ENCODE measurements around the gene TBC1D22A.

The TBC1D22A gene

DNA sequence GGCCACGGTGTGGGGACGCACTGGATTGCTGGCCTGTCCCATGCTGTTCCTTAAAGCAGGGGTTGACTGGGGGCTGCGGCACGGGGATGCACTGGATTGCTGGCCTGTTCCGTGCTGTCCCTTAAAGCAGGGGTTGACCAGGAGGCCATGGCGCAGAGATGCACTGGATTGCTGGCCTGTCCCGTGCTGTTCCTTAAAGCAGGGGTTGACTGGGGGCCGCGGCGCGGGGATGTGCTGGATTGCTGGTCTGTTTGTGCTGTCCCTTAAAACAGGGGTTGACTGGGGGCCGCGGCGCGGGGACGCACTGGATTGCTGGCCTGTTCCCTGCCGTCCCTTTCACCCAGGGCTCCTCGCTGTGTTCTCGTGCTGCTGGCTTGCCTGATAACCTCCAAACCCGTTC is 383.4 kb downstream of the TBC1D22A start:
- H3K4me1 ChIP-seq (ENCODE audit: insufficient read depth, low read length), result no peaks in the 10 kb centered on the region
- H2AFZ ChIP-seq (ENCODE audit: low read depth, low read length), result no peak overlapping the region
- H3K27me3 ChIP-seq (ENCODE audit: insufficient read depth, low read length), result no peaks in the 10 kb centered on the region
- no peak overlapping the region for H3K4me3 ChIP-seq (ENCODE audit: low read length)
- no peaks in the 10 kb centered on the region for H3K9me3 ChIP-seq (ENCODE audit: low read length)
- no peaks in the 10 kb centered on the region for H3K36me3 ChIP-seq (ENCODE audit: insufficient read depth, low read length)

DNA sequence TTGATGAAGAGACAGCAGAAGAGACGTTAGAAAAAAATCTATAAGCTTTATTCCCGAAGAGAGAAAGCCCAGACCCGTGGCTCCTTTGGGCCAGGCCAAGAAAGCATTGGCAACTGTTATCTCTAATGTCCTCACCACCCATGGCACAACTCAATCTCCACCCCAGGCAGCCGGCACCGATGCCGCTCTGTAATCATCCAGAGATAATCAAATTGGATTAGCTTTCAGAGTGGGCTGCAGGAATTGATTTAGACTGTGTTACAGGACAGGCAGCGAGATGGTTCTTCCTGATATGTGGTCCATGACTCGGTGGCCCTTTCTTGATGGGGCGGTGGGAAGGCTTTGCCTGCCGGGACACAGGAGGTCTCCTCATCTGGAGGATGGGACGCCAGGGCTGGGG is 383.9 kb downstream of the TBC1D22A start:
- no peaks in the 10 kb centered on the region for H3K27me3 ChIP-seq (ENCODE audit: insufficient read depth, low read length)
- no peak overlapping the region for H2AFZ ChIP-seq (ENCODE audit: low read depth, low read length)
- H3K9me3 ChIP-seq (ENCODE audit: low read length), result no peaks in the 10 kb centered on the region
- H3K4me3 ChIP-seq (ENCODE audit: low read length), result no peak overlapping the region
- H3K36me3 ChIP-seq (ENCODE audit: insufficient read depth, low read length), result no peaks in the 10 kb centered on the region
- H3K4me1 ChIP-seq (ENCODE audit: insufficient read depth, low read length), result no peaks in the 10 kb centered on the region

DNA sequence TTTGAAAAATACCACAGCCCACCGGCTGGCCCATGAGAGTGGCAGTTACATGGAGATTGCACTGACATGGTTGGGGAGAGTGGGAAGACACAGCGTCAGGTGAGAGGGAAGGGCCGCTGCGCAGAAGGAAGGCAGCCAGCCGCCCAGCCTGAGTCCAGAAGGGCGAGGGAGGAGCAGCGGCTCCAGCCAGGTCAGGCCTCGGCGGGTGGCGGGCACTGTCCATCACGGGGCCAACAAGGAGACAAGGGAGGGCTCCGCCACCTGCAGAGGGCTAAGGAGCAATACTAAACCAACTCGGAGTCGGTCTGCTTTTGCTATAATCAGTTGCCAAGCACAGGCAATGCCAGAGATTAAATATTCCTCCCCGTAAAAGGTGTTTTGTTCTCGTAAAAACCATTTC is 384.5 kb downstream of the TBC1D22A start:
- no peaks in the 10 kb centered on the region for H3K4me1 ChIP-seq (ENCODE audit: insufficient read depth, low read length)
- H2AFZ ChIP-seq (ENCODE audit: low read depth, low read length), result no peak overlapping the region
- no peaks in the 10 kb centered on the region for H3K36me3 ChIP-seq (ENCODE audit: insufficient read depth, low read length)
- no peaks in the 10 kb centered on the region for H3K9me3 ChIP-seq (ENCODE audit: low read length)
- H3K27me3 ChIP-seq (ENCODE audit: insufficient read depth, low read length), result no peaks in the 10 kb centered on the region
- H3K4me3 ChIP-seq (ENCODE audit: low read length), result no peak overlapping the region

- H3K27me3 ChIP-seq (ENCODE audit: insufficient read depth, low read length), result no peaks in the 10 kb centered on the region
Measured at GRCh38 chr22:47147572-47147971, 385.1 kb downstream of the TBC1D22A start.

DNA sequence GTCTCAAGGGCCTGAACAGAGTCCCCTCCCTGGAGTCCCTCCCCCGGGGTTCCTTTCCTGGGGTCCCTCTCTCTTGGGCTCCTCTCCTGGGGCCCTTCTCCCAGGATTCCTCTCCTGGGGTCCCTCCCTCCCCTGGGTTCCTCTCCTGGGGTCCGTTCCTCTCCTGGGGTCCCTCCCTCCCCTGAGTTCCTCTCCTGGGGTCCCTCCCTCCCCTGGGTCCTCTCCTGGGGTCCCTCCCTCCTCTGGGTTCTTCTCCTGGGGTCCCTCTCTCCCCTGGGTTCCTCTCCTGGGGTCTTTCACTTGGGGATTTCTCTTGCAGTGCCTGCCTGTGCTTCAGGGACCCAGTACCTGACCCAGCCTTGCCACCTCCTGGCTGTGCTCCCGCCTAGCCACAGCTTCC is 386.1 kb downstream of the TBC1D22A start:
- Histone ChIP-seq H3K9me3 (ENCODE audit: low read length) (no peaks in the 10 kb centered on the region), H3K4me3 (ENCODE audit: low read length) (no peak overlapping the region), H2AFZ (ENCODE audit: low read depth, low read length) (no peak overlapping the region), H3K36me3 (ENCODE audit: insufficient read depth, low read length) (no peaks in the 10 kb centered on the region), H3K27me3 (ENCODE audit: insufficient read depth, low read length) (no peaks in the 10 kb centered on the region), H3K4me1 (ENCODE audit: insufficient read depth, low read length) (no peaks in the 10 kb centered on the region)

More at GRCh38 chr22:47147572-47147971, 385.1 kb downstream of the TBC1D22A start:
- no peaks in the 10 kb centered on the region for H3K4me1 ChIP-seq (ENCODE audit: insufficient read depth, low read length)
- no peaks in the 10 kb centered on the region for H3K36me3 ChIP-seq (ENCODE audit: insufficient read depth, low read length)
- H3K9me3 ChIP-seq (ENCODE audit: low read length), result no peaks in the 10 kb centered on the region
- no peak overlapping the region for H3K4me3 ChIP-seq (ENCODE audit: low read length)
- H2AFZ ChIP-seq (ENCODE audit: low read depth, low read length), result no peak overlapping the region

GRCh38 chr22:47148956-47149728 is 386.7 kb downstream of the TBC1D22A start:
- Histone ChIP-seq H3K4me3 (ENCODE audit: low read length) (no peak overlapping the region), H2AFZ (ENCODE audit: low read depth, low read length) (no peak overlapping the region), H3K36me3 (ENCODE audit: insufficient read depth, low read length) (no peaks in the 10 kb centered on the region), H3K27me3 (ENCODE audit: insufficient read depth, low read length) (no peaks in the 10 kb centered on the region), H3K9me3 (ENCODE audit: low read length) (no peaks in the 10 kb centered on the region), H3K4me1 (ENCODE audit: insufficient read depth, low read length) (no peaks in the 10 kb centered on the region)

GRCh38 chr22:47149976-47150375 is 387.5 kb downstream of the TBC1D22A start:
- no peaks in the 10 kb centered on the region for H3K27me3 ChIP-seq (ENCODE audit: insufficient read depth, low read length)
- H3K9me3 ChIP-seq (ENCODE audit: low read length), result no peaks in the 10 kb centered on the region
- no peaks in the 10 kb centered on the region for H3K36me3 ChIP-seq (ENCODE audit: insufficient read depth, low read length)
- H2AFZ ChIP-seq (ENCODE audit: low read depth, low read length), result no peak overlapping the region
- H3K4me1 ChIP-seq (ENCODE audit: insufficient read depth, low read length), result no peaks in the 10 kb centered on the region
- no peak overlapping the region for H3K4me3 ChIP-seq (ENCODE audit: low read length)

GRCh38 chr22:47150426-47150825 is 388.0 kb downstream of the TBC1D22A start:
- H3K4me3 ChIP-seq (ENCODE audit: low read length), result no peak overlapping the region
- no peaks in the 10 kb centered on the region for H3K4me1 ChIP-seq (ENCODE audit: insufficient read depth, low read length)
- H2AFZ ChIP-seq (ENCODE audit: low read depth, low read length), result no peak overlapping the region
- H3K9me3 ChIP-seq (ENCODE audit: low read length), result no peaks in the 10 kb centered on the region
- no peaks in the 10 kb centered on the region for H3K27me3 ChIP-seq (ENCODE audit: insufficient read depth, low read length)
- no peaks in the 10 kb centered on the region for H3K36me3 ChIP-seq (ENCODE audit: insufficient read depth, low read length)

DNA sequence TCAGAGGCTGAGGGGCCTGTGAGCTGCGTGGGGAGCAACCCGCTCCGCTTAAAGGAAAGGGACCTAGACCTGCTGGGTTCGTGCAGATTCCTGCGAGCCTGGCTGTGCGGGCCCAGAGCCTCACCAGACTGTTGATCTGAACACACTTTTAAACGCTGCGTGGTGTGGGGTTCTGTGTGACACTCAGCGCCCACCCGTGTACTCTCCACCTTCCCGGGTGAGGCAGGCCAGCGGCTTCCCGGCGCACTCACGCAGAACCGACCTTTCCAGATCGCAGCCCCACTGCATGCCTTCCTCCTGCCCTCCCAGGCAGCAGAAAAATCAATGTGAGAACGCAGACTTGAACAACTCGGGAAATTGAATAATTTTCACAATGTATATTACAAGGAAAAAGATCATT is 388.6 kb downstream of the TBC1D22A start:
- no peak overlapping the region for H3K4me3 ChIP-seq (ENCODE audit: low read length)
- H2AFZ ChIP-seq (ENCODE audit: low read depth, low read length), result no peak overlapping the region
- H3K4me1 ChIP-seq (ENCODE audit: insufficient read depth, low read length), result no peaks in the 10 kb centered on the region
- H3K36me3 ChIP-seq (ENCODE audit: insufficient read depth, low read length), result no peaks in the 10 kb centered on the region
- H3K9me3 ChIP-seq (ENCODE audit: low read length), result no peaks in the 10 kb centered on the region
- H3K27me3 ChIP-seq (ENCODE audit: insufficient read depth, low read length), result no peaks in the 10 kb centered on the region

GRCh38 chr22:47151490-47151889 is 389.0 kb downstream of the TBC1D22A start:
- H2AFZ ChIP-seq (ENCODE audit: low read depth, low read length), result no peak overlapping the region
- no peaks in the 10 kb centered on the region for H3K4me1 ChIP-seq (ENCODE audit: insufficient read depth, low read length)
- H3K27me3 ChIP-seq (ENCODE audit: insufficient read depth, low read length), result no peaks in the 10 kb centered on the region
- no peaks in the 10 kb centered on the region for H3K36me3 ChIP-seq (ENCODE audit: insufficient read depth, low read length)
- no peaks in the 10 kb centered on the region for H3K9me3 ChIP-seq (ENCODE audit: low read length)
- no peak overlapping the region for H3K4me3 ChIP-seq (ENCODE audit: low read length)

GRCh38 chr22:47152236-47152635 is 389.8 kb downstream of the TBC1D22A start:
- no peak overlapping the region for H3K4me3 ChIP-seq (ENCODE audit: low read length)
- no peaks in the 10 kb centered on the region for H3K27me3 ChIP-seq (ENCODE audit: insufficient read depth, low read length)
- no peaks in the 10 kb centered on the region for H3K9me3 ChIP-seq (ENCODE audit: low read length)
- H3K36me3 ChIP-seq (ENCODE audit: insufficient read depth, low read length), result no peaks in the 10 kb centered on the region
- H2AFZ ChIP-seq (ENCODE audit: low read depth, low read length), result no peak overlapping the region
- no peaks in the 10 kb centered on the region for H3K4me1 ChIP-seq (ENCODE audit: insufficient read depth, low read length)

DNA sequence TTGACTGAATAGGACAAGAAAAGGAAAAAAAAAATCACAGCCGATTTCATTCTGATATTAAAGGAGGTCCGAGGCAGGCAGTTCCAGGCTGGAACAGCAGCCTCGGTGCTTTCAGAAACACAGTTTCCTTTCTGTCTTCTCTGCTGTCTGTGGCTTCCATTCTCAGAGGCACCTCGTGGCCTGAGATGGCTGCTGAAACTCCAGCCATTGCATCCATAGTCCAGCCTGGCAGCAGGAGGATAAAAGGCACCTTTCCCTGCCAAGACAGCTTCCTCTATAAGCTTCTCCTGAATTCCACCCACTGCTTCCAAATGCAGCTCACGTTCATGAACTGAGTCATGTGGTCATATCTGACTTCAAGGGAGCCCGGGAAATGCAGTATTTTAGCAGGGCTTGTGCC is 390.5 kb downstream of the TBC1D22A start:
- Histone ChIP-seq H3K4me1 (ENCODE audit: insufficient read depth, low read length) (no peaks in the 10 kb centered on the region), H3K9me3 (ENCODE audit: low read length) (no peaks in the 10 kb centered on the region), H3K36me3 (ENCODE audit: insufficient read depth, low read length) (no peaks in the 10 kb centered on the region), H2AFZ (ENCODE audit: low read depth, low read length) (no peak overlapping the region), H3K27me3 (ENCODE audit: insufficient read depth, low read length) (no peaks in the 10 kb centered on the region), H3K4me3 (ENCODE audit: low read length) (no peak overlapping the region)

GRCh38 chr22:47153854-47154525 is 391.5 kb downstream of the TBC1D22A start:
- no peaks in the 10 kb centered on the region for H3K27me3 ChIP-seq (ENCODE audit: insufficient read depth, low read length)
- no peaks in the 10 kb centered on the region for H3K36me3 ChIP-seq (ENCODE audit: insufficient read depth, low read length)
- no peaks in the 10 kb centered on the region for H3K9me3 ChIP-seq (ENCODE audit: low read length)
- no peak overlapping the region for H3K4me3 ChIP-seq (ENCODE audit: low read length)
- no peaks in the 10 kb centered on the region for H3K4me1 ChIP-seq (ENCODE audit: insufficient read depth, low read length)
- H2AFZ ChIP-seq (ENCODE audit: low read depth, low read length), result no peak overlapping the region
